ENCODE measurements around the gene MBD5.
A peak's percentile ranks its signal among the peaks of the same experiment; 100 is the strongest.

MBD5 gene

GRCh38 chr2:148207111-148207510 lies 186.2 kb downstream of the MBD5 start:
- no peaks in the 10 kb centered on the region for H3K4me1 Mint-ChIP-seq
- H3K27me3 Mint-ChIP-seq = no peaks in the 10 kb centered on the region
- H3K4me3 Mint-ChIP-seq = no peak overlapping the region
- no peak for ATAC-seq
- H3K27ac Mint-ChIP-seq = peak overlapping the region in 1 of 2 donors; percentile 16
- no peak for DNase-seq
- H3K9me3 Mint-ChIP-seq = no peaks in the 10 kb centered on the region

DNA sequence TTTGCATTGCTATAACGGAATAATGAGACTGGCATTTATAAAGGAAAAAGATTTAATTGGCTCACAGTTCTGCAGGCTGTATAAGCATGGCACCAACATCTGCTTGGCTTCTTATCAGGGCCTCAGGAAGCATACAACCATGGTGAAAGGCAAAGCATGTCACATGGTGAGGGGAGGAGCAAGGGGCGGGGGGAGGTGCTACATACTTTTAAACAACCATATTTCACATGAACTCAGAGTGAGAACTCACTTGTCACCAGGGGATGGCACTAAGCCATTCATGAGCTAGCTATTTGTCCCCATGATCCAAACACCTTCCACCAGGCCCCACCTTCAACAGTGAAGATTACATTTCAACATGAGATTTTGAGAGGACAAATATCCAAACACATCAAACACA lies 188.7 kb downstream of the MBD5 start:
- ATAC-seq = peak; percentile 52
- no peaks in the 10 kb centered on the region for H3K9me3 Mint-ChIP-seq
- H3K4me1 Mint-ChIP-seq = no peaks in the 10 kb centered on the region
- no peaks in the 10 kb centered on the region for H3K27me3 Mint-ChIP-seq
- H3K4me3 Mint-ChIP-seq = no peak overlapping the region
- no peak overlapping the region for H3K27ac Mint-ChIP-seq
- peak in 1 of 2 donors; percentile 11 for DNase-seq

- no peak for ATAC-seq
- no peak overlapping the region for H3K27ac Mint-ChIP-seq
- H3K9me3 Mint-ChIP-seq = peaks cover 19 to 25% of the 10 kb centered on the region in 2 donors
- no peak for DNase-seq
- no peaks in the 10 kb centered on the region for H3K4me1 Mint-ChIP-seq
- no peak overlapping the region for H3K4me3 Mint-ChIP-seq
- H3K27me3 Mint-ChIP-seq = no peaks in the 10 kb centered on the region
These were observed 197.6 kb downstream of the MBD5 start for GRCh38 chr2:148218326-148219075.

GRCh38 chr2:148221166-148221565 lies 200.3 kb downstream of the MBD5 start:
- H3K27me3 Mint-ChIP-seq = no peaks in the 10 kb centered on the region
- H3K4me1 Mint-ChIP-seq = no peaks in the 10 kb centered on the region
- ATAC-seq (no peak), DNase-seq (no peak)
- no peak overlapping the region for H3K4me3 Mint-ChIP-seq
- no peak overlapping the region for H3K27ac Mint-ChIP-seq
- peaks cover 25 to 28% of the 10 kb centered on the region in 2 donors for H3K9me3 Mint-ChIP-seq

DNA sequence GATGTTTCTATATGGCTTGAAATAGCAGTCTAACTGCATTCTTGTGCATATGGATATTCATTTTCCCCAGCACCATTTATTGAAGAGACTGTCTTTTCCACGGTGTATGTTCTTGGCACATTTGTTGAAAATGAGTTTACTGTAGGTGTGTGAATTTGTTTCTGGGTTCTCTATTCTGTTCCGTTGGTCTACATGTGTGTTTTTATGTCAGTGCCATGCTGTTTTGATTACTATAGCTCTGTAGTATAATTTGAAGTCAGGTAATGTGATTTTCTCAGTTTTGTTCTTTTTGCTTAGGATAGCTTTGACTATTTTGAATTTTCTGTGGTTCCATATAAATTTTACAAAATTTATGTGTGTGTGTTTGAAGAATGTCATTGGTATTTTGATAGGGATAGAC lies 201.0 kb downstream of the MBD5 start:
- Mint-ChIP-seq H3K9me3 (peaks cover 25 to 28% of the 10 kb centered on the region in 2 donors), H3K4me3 (no peak overlapping the region), H3K27me3 (no peaks in the 10 kb centered on the region), H3K4me1 (no peaks in the 10 kb centered on the region), H3K27ac (no peak overlapping the region)
- ATAC-seq (no peak), DNase-seq (no peak)

- Mint-ChIP-seq H3K4me3 (no peak overlapping the region), H3K27ac (no peak overlapping the region), H3K4me1 (no peaks in the 10 kb centered on the region), H3K9me3 (peaks cover 17 to 32% of the 10 kb centered on the region in 2 donors), H3K27me3 (no peaks in the 10 kb centered on the region)
- ATAC-seq (no peak), DNase-seq (no peak)
These were observed 211.0 kb downstream of the MBD5 start for GRCh38 chr2:148231858-148232257.

- no peak for DNase-seq
- H3K27me3 Mint-ChIP-seq = no peaks in the 10 kb centered on the region
- H3K9me3 Mint-ChIP-seq = peaks cover 18 to 39% of the 10 kb centered on the region in 2 donors
- no peak overlapping the region for H3K4me3 Mint-ChIP-seq
- no peak overlapping the region for H3K27ac Mint-ChIP-seq
- no peaks in the 10 kb centered on the region for H3K4me1 Mint-ChIP-seq
- ATAC-seq = no peak
These were observed 213.3 kb downstream of the MBD5 start for GRCh38 chr2:148234143-148234542.

DNA sequence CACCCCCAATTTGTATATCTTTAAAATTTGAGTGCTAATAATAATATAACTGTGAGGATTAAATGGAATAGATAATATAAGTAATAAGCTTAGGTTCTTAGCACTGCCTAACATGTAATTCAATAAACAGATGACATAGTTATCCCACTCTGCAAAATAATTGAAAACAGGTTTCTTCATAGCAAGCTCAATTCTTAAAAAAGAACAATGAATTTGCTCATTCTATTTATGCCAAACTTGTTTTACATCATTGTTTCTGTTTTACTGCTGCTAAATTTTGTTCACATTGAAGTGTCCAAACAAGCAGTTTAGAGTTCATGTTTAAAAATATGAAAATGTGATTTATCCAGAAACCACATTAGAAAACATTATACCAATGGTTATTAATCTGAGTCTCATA lies 217.0 kb downstream of the MBD5 start:
- H3K27me3 Mint-ChIP-seq = no peaks in the 10 kb centered on the region
- no peak for DNase-seq

DNA sequence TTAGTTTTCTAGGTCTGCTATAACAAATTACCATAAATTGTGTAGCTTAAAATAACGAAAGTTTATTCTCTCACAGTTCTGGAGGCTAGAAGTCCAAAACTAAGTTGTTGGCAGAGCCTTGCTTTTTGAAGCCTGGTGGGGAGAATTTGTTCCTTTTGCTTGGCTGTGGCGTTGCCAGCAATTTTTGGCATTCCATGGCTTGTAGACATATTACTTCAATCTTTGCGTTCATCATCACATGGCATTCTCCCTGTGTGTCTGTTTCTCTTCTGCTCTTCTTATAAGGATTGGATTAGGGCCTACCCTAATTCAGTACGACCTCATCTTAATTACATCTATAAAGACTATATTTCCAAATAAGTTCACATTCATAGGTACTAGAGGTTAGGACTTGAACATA lies 217.7 kb downstream of the MBD5 start:
- ATAC-seq = no peak
- H3K4me3 Mint-ChIP-seq = no peak overlapping the region
- H3K27me3 Mint-ChIP-seq = no peaks in the 10 kb centered on the region
- no peaks in the 10 kb centered on the region for H3K4me1 Mint-ChIP-seq
- no peak overlapping the region for H3K27ac Mint-ChIP-seq
- H3K9me3 Mint-ChIP-seq = peaks cover 8 to 25% of the 10 kb centered on the region in 2 donors
- DNase-seq = no peak

More for the DNA sequence above, 217.0 kb downstream of the MBD5 start:
- no peaks in the 10 kb centered on the region for H3K4me1 Mint-ChIP-seq
- no peak for ATAC-seq
- no peak overlapping the region for H3K4me3 Mint-ChIP-seq
- H3K9me3 Mint-ChIP-seq = peaks cover 8 to 25% of the 10 kb centered on the region in 2 donors
- H3K27ac Mint-ChIP-seq = no peak overlapping the region

DNA sequence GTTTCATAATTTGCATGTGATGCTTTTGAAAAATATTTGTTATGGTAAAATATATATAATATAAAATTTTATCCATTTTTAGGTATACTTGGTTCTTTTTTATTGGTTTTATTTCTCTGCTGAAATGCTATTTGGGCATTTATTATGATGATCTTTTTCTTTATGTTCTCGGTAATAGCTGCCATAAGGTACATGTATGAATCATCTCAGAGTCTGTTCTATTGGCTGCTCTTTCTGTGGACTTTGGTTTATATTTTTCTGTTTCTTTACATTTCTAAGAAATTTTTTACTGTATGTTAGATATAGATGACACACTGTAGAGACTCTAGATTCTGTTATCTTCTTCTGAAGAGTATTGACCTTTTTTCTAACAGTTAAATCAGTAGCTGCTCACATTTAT lies 219.9 kb downstream of the MBD5 start:
- ATAC-seq = no peak
- DNase-seq = no peak
- Mint-ChIP-seq H3K27me3 (no peaks in the 10 kb centered on the region), H3K27ac (no peak overlapping the region), H3K4me1 (no peaks in the 10 kb centered on the region), H3K4me3 (no peak overlapping the region), H3K9me3 (peaks cover 8 to 23% of the 10 kb centered on the region in 2 donors)

GRCh38 chr2:148244593-148245292 lies 223.9 kb downstream of the MBD5 start:
- Mint-ChIP-seq H3K27me3 (no peaks in the 10 kb centered on the region), H3K9me3 (peaks cover 2 to 6% of the 10 kb centered on the region in 2 donors), H3K4me1 (no peaks in the 10 kb centered on the region), H3K4me3 (no peak overlapping the region), H3K27ac (no peak overlapping the region)
- DNase-seq = no peak
- no peak for ATAC-seq

GRCh38 chr2:148251993-148252392 lies 231.1 kb downstream of the MBD5 start:
- Mint-ChIP-seq H3K27ac (no peak overlapping the region), H3K4me3 (no peak overlapping the region), H3K27me3 (no peaks in the 10 kb centered on the region), H3K4me1 (no peaks in the 10 kb centered on the region), H3K9me3 (peaks cover 26 to 43% of the 10 kb centered on the region in 2 donors)
- ATAC-seq (no peak), DNase-seq (no peak)

GRCh38 chr2:148252646-148253045 lies 231.8 kb downstream of the MBD5 start:
- no peak for DNase-seq
- no peaks in the 10 kb centered on the region for H3K27me3 Mint-ChIP-seq
- no peak overlapping the region for H3K4me3 Mint-ChIP-seq
- peaks cover 26 to 43% of the 10 kb centered on the region in 2 donors for H3K9me3 Mint-ChIP-seq
- no peak for ATAC-seq
- no peaks in the 10 kb centered on the region for H3K4me1 Mint-ChIP-seq
- no peak overlapping the region for H3K27ac Mint-ChIP-seq

DNA sequence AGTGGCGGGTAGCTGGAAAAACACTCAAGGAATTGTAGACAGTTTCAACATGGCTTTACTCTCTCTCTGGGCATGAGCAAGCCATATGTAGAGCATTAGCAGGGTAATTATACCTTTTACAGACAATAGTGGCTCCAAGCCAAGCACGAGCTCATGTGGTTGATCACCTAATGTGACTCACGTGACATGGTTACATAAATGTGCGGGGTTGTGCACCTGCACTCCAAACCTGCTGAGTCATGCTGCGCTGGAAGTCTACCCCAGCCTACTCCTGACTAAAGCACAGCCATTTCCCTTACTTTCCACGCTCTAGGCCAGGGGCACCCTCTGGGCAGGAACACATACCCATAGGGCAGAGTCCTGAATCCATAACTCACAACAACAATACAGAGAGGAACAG lies 232.8 kb downstream of the MBD5 start:
- peaks cover 26 to 52% of the 10 kb centered on the region in 2 donors for H3K9me3 Mint-ChIP-seq
- no peak for DNase-seq

DNA sequence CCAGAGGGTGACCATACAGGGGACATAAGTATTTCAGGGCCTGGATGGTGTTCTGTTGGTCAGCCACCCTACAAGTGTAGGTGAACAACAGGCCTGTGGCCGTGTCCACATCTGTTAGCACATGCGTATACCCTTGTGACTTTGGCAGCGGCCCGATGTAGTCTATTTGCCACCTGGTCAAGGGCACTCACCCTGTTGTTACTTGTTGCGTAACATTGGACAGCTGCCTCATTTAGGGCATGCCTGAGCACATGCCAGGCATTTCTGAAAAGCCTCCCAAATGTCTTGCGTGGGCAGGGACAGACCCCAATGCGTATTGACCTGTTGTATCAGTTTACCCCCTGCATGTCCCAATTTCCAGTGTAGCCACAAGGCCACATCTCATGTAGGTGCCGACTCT lies 235.0 kb downstream of the MBD5 start:
- DNase-seq = no peak
- Mint-ChIP-seq H3K4me1 (no peaks in the 10 kb centered on the region), H3K27ac (no peak overlapping the region), H3K9me3 (peaks cover 21 to 62% of the 10 kb centered on the region in 2 donors), H3K4me3 (no peak overlapping the region), H3K27me3 (no peaks in the 10 kb centered on the region)
- no peak for ATAC-seq

More for the DNA sequence above, 232.8 kb downstream of the MBD5 start:
- ATAC-seq = no peak
- Mint-ChIP-seq H3K4me3 (no peak overlapping the region), H3K27me3 (no peaks in the 10 kb centered on the region), H3K4me1 (no peaks in the 10 kb centered on the region), H3K27ac (no peak overlapping the region)

DNA sequence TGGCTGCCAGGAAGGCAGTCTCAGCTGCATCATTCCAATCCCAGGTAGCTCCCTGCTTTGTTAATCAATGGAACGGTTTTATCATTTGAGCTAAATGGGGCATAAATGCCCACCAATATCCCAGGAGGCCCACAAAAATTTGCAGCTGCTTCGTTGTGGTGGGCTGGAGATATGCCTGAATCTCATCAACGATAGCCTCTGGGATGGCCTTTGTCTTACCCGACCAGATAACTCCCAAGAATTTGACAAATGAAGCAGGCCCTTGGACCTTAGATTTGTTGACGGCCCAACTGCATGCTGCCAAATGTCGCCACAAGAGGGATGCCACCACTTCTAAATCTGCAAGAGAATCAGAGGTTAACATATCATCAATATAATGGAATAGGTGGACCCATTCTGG lies 236.4 kb downstream of the MBD5 start:
- Mint-ChIP-seq H3K4me3 (no peak overlapping the region), H3K9me3 (peaks cover 13 to 56% of the 10 kb centered on the region in 2 donors), H3K4me1 (no peaks in the 10 kb centered on the region), H3K27ac (no peak overlapping the region), H3K27me3 (no peaks in the 10 kb centered on the region)
- DNase-seq (no peak), ATAC-seq (no peak)
